Activated naive CD4-positive, alpha-beta T cell treated with anti-CD3 and anti-CD28 coated beads, Interleukin-2, amount 10 ng/mL, durations not matched to agents 5 hours and 36 hours (primary cell): ENCODE results near the gene ZDHHC11B. TPM values are rescaled to one million over a fixed set of nuclear protein-coding genes. Genes with fewer than 3 reads are reported as not detected.

Experiments
- total RNA-seq, 2 experiments: library from RNA; stranded (reverse); gene quantifications; one replicate each; pipeline ENCODE4 v1.2.3, GENCODE V29; 2021

ZDHHC11B gene, protein sequence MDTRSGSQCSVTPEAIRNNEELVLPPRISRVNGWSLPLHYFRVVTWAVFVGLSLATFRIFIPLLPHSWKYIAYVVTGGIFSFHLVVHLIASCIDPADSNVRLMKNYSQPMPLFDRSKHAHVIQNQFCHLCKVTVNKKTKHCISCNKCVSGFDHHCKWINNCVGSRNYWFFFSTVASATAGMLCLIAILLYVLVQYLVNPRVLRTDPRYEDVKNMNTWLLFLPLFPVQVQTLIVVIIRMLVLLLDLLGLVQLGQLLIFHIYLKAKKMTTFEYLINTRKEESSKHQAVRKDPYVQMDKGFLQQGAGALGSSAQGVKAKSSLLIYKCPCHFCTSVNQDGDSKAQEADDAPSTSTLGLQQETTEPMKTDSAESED
- under 1 TPM in 1 of 2 experiments, not detected in 1; 0.24 TPM for total RNA-seq

DNA sequence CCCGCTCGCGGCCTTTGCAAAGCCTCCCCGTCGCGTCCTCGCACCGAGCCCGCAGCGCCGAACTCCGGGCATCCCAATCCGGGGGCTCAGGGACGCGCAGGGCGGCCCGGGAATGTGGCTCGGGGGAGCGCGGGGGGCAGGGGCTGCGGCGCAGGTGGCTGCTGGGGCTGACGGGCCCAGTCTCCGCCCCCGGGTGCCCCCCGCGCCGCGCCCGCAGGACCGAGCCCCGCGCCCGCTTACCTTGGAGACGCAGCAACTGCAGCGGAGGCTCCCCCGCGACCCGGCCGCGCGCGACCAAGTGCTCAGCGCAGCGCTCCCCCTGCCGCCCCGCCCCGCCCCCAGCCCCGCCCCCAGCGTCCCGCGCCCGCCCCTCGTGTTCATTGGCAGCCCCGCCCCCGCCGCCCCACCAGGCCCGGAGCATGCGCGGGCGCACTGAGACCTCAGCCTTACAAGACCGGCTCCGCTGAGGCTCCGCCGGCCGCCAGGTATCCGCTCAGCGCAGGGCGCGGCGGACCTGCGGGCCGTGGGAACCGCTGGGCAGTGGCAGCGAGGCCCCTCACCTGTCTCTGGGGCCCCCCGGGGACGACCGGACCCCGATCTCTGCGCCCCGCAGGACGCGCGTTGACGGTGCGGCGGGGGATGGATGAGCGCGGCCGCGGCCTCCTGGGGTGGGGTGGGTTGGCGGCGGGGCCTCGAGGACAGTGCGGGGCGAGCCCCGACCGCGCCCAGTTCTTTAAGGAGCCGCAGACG is at the start of gene ZDHHC11B:
Gene ZDHHC11B (minus strand): TSS at position 302 of the 750 bp plus-strand sequence. CDS start 17,810 bp downstream, outside the sequence.

GRCh38 chr5:693271-694041 is 91.1 kb downstream of the ZDHHC11B start, which contains the start of gene TPPP:
TPPP (minus strand) TSS chr5:693352; CDS start chr5:678060, 15,292 bp downstream.

Other genes starting within 250 kb of the ZDHHC11B start
- 10 to 100 TPM; 22.5 to 23.2 TPM for gene CEP72, start 172.4 kb downstream of the ZDHHC11B start, total RNA-seq
- gene TPPP, start 91.4 kb downstream of the ZDHHC11B start, total RNA-seq: under 1 TPM; 0.05 TPM
- 1 to 10 TPM; 7.7 to 8.7 TPM for gene ZDHHC11, start 66.3 kb upstream of the ZDHHC11B start, total RNA-seq
- 10 to 100 TPM; 53.9 to 56.5 TPM for gene BRD9, start 108.1 kb upstream of the ZDHHC11B start, total RNA-seq
- gene TRIP13, start 108.2 kb upstream of the ZDHHC11B start, total RNA-seq: 10 to 100 TPM; 19.6 to 20.1 TPM
- gene NKD2, start 224.1 kb upstream of the ZDHHC11B start, total RNA-seq: 1 to 10 TPM; 2.9 to 4.9 TPM